Right lobe of liver (tissue), 4 donors: Measurements from ENCODE around the gene SLC31A2.

ENCODE experiments used
- POLR2A ChIP-seq: fragments of 450-650 bp; IDR thresholded peaks from one replicate; pipeline ENCODE4 v1.6.1; 2017; ENCODE audit warnings: antibody characterized with exemption, mild to moderate bottlenecking
- TF ChIP-seq, protein P1 (sequence below), 4 donors: fragments of 200-600 bp in 3 of 4; fragments of 450-650 bp in 1 of 4; IDR thresholded peaks; one replicate each; pipeline versions ENCODE4 v1.5.1 to v1.8.0; 2016 to 2022; ENCODE audit warnings: antibody characterized with exemption in 4 of 4, mild to moderate bottlenecking in 2 of 4
- donor health status: DM: no; HTN: no; CAD: no.
- donor health status: DM: no; HTN: no; CAD: no.
- donor health status: DM: no; HTN: yes; CAD: no.

DNA sequence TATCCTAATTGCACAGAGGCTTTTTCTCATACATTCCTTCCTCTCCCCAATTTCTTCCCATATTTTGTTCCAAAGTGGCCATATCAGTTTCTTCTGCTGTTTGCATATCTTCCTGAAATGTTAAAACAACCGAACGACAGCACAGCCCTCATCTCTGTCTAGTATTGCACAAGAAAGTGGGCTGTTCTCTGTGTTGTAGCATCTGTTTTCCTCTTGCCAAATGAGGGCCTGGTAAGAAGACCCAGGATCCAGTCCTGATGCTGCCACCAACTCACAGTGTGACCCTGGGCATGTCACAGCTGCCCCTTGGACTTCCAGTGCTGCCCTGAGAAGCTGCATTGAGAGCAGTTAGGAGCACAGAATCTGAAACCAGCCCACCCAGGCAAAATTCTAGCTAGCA, 4.1 kb downstream of the SLC31A2 start:
- TF ChIP-seq, protein P1, sequence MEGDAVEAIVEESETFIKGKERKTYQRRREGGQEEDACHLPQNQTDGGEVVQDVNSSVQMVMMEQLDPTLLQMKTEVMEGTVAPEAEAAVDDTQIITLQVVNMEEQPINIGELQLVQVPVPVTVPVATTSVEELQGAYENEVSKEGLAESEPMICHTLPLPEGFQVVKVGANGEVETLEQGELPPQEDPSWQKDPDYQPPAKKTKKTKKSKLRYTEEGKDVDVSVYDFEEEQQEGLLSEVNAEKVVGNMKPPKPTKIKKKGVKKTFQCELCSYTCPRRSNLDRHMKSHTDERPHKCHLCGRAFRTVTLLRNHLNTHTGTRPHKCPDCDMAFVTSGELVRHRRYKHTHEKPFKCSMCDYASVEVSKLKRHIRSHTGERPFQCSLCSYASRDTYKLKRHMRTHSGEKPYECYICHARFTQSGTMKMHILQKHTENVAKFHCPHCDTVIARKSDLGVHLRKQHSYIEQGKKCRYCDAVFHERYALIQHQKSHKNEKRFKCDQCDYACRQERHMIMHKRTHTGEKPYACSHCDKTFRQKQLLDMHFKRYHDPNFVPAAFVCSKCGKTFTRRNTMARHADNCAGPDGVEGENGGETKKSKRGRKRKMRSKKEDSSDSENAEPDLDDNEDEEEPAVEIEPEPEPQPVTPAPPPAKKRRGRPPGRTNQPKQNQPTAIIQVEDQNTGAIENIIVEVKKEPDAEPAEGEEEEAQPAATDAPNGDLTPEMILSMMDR (IDR thresholded peaks at IDR 0.05) = no peak
- TF ChIP-seq POLR2A = no peak
